Naive thymus-derived CD4-positive, alpha-beta T cell (primary cell): ENCODE data around the gene SHD. TPM values are rescaled to one million over a fixed set of nuclear protein-coding genes. Genes with fewer than 3 reads are reported as not detected.
"Not testable (repeated sequence)": the region's sequence is repeated elsewhere in the genome, so short reads cannot be mapped to it uniquely, and the experiment has no call there.

Experiments
- ATAC-seq: fragments of 150-1000 bp; cut with Tn5 transposase; 2 replicates; pipeline ENCODE4 v1.10.0; 2021; ENCODE audit warnings: mild to moderate bottlenecking, moderate library complexity
- CTCF ChIA-PET: fragments of 350-600 bp; sonication (Branson Sonifier 250); formaldehyde crosslinking; loops from one replicate; lab custom pipeline; 2021; ENCODE audit warnings: antibody characterized with exemption; lab: Charles Lee
- POLR2A ChIA-PET: fragments of 350-600 bp; sonication (Branson Sonifier 250); formaldehyde crosslinking; loops from one replicate; lab custom pipeline; 2021; ENCODE audit warnings: antibody characterized with exemption, inconsistent platforms; lab: Charles Lee
- DNase-seq, 9 donors: peaks; one replicate each; pipeline versions ENCODE4 v3.0.0 to v3.0.0-alpha.2; 2020 to 2022; ENCODE audit warnings: mixed read lengths in 1 of 9
- H3K27ac ChIP-seq: one replicate; pipeline ENCODE4 v1.7.0; 2013; ENCODE audit warnings: mild to moderate bottlenecking, low read depth, low read length, moderate library complexity
- H3K27me3 ChIP-seq, 2 donors: one replicate each; pipeline ENCODE4 v1.7.0; 2013; ENCODE audit warnings: low read length in 2 of 2, mild to moderate bottlenecking in 2 of 2, moderate library complexity in 2 of 2; ENCODE audit not compliant: control insufficient read depth in 2 of 2, insufficient read depth in 2 of 2
- H3K36me3 ChIP-seq, 3 experiments: 1 replicate in 2 of 3; 2 replicates in 1 of 3; pipeline ENCODE4 v1.7.0; 2013; ENCODE audit warnings: low read length in 3 of 3, mild to moderate bottlenecking in 3 of 3, moderate library complexity in 1 of 3; ENCODE audit not compliant: insufficient read depth in 3 of 3, control insufficient read depth in 2 of 3
- H3K4me1 ChIP-seq, 2 donors: one replicate each; pipeline ENCODE4 v1.7.0; 2013; ENCODE audit warnings: low read length in 2 of 2, mild to moderate bottlenecking in 2 of 2, moderate library complexity in 1 of 2; ENCODE audit not compliant: control insufficient read depth in 2 of 2, insufficient read depth in 2 of 2
- H3K4me3 ChIP-seq: 2 replicates; pipeline ENCODE4 v1.7.0; 2013; ENCODE audit warnings: mild to moderate bottlenecking, low read length
- H3K9me3 ChIP-seq, 3 experiments: 1 replicate in 2 of 3; 2 replicates in 1 of 3; pipeline ENCODE4 v1.7.0; 2013; ENCODE audit warnings: low read length in 3 of 3; ENCODE audit not compliant: control insufficient read depth in 2 of 3
- H3K27ac Mint-ChIP-seq, 9 donors: one replicate each; pipeline ENCODE4 v1.8.0; 2020 to 2022; ENCODE audit warnings: mixed read lengths in 9 of 9, mild to moderate bottlenecking in 8 of 9, moderate library complexity in 5 of 9, inconsistent platforms in 2 of 9
- H3K27me3 Mint-ChIP-seq, 5 donors: one replicate each; pipeline ENCODE4 v1.8.0; 2021 to 2022; ENCODE audit warnings: mixed read lengths in 5 of 5, mild to moderate bottlenecking in 1 of 5
- H3K36me3 Mint-ChIP-seq, 5 donors: one replicate each; pipeline ENCODE4 v1.8.0; 2020 to 2022; ENCODE audit warnings: mixed read lengths in 5 of 5, mild to moderate bottlenecking in 3 of 5, inconsistent platforms in 1 of 5
- H3K4me1 Mint-ChIP-seq, 7 donors: one replicate each; pipeline ENCODE4 v1.8.0; 2020 to 2022; ENCODE audit warnings: mixed read lengths in 7 of 7, mild to moderate bottlenecking in 3 of 7, inconsistent platforms in 1 of 7
- H3K4me3 Mint-ChIP-seq, 10 donors: one replicate each; pipeline ENCODE4 v1.8.0; 2020 to 2022; ENCODE audit warnings: mild to moderate bottlenecking in 10 of 10, mixed read lengths in 10 of 10, moderate library complexity in 6 of 10, inconsistent platforms in 2 of 10
- H3K9me3 Mint-ChIP-seq, 11 donors: one replicate each; pipeline ENCODE4 v1.8.0; 2020 to 2022; ENCODE audit warnings: mixed read lengths in 11 of 11, mild to moderate bottlenecking in 4 of 11, inconsistent platforms in 1 of 11, moderate library complexity in 1 of 11
- intact Hi-C, 2 donors: fragments of 100-400 bp; cut with micrococcal nuclease; formaldehyde crosslinking; loops; one replicate each; pipeline ENCODE4 v1.15.1; 2023
- polyA plus RNA-seq, 2 donors: library from polyadenylated mRNA; unstranded; fragments of 300-500 nt; fragmentation: Illumina TruSeq; gene quantifications; one replicate each; pipeline ENCODE4 v1.2.3, GENCODE V29; 2021
- total RNA-seq, 6 experiments: library from RNA in 5 of 6; stranded (reverse) in 5 of 6; gene quantifications; 1 replicate in 5 of 6; 2 replicates in 1 of 6; pipeline ENCODE4 v1.2.3 and lab custom pipeline; 2021 to 2026

The SHD gene
- total and polyA plus RNA-seq, 7 experiments from 2014 or later, result 2.3 TPM; not detected in 6

- peak overlapping the region; percentile 40 for H3K27ac ChIP-seq
Observed at GRCh38 chr19:4327877-4328242, 48.8 kb downstream of the SHD start.

GRCh38 chr19:4328243-4328990 lies 49.4 kb downstream of the SHD start:
- ATAC-seq, result peak; percentile 93
- CTCF ChIA-PET, result interaction anchor here (0.8 to 1.0 kb wide), 3 partner anchors 15 to 62 kb away, joined by 3 to 4 read pairs (median 4); partner anchors contain the start of gene MPND

More at GRCh38 chr19:4327877-4328242, 48.8 kb downstream of the SHD start:
- ATAC-seq (peak; percentile 6), DNase-seq (no peak)
- ChIA-PET CTCF (interaction anchor here (0.8 to 1.0 kb wide), 3 partner anchors 15 to 61 kb away, joined by 3 to 4 read pairs (median 4); partner anchors contain the start of gene MPND), POLR2A (interaction anchor here (0.6 to 1.3 kb wide), 8 partner anchors 11 to 640 kb away, joined by 3 to 11 read pairs (median 4); partner anchors contain the start of genes MPND, STAP2 and YJU2)
- Mint-ChIP-seq H3K4me1 (peaks cover 8 to 28% (median 24%) of the 10 kb centered on the region in 7 donors), H3K27me3 (peaks cover 0 to 4% (median 0%) of the 10 kb centered on the region in 5 donors), H3K27ac (peak overlapping the region; percentile 33 to 98 (median 84)), H3K36me3 (peaks cover 0 to 6% (median 0%) of the 10 kb centered on the region in 5 donors), H3K4me3 (peak overlapping the region; percentile 83 to 90 (median 86)), H3K9me3 (peaks cover 0 to 7% (median 0%) of the 10 kb centered on the region in 11 donors)
- H3K36me3 ChIP-seq, result no peaks in the 10 kb centered on the region
- H3K9me3 ChIP-seq, result no peaks in the 10 kb centered on the region
- intact Hi-C loops, result loop anchor here (1.0 to 5.0 kb wide), 12 partner anchors 10 to 891 kb away; partner anchors contain the start of genes TMIGD2 (in 2 of the 2), YJU2 (in 2 of the 2), EEF2 (in 1 of the 2) and HDGFL2 (in 1 of the 2)
- peak overlapping the region; percentile 61 for H3K4me3 ChIP-seq
- peaks cover 11 to 14% of the 10 kb centered on the region in 2 donors for H3K4me1 ChIP-seq
- H3K27me3 ChIP-seq, result no peaks in the 10 kb centered on the region

GRCh38 chr19:4328991-4329681 lies 50.1 kb downstream of the SHD start:
- CTCF ChIA-PET, H3K27me3 ChIP-seq, H3K9me3 Mint-ChIP-seq, POLR2A ChIA-PET, H3K9me3 ChIP-seq, H3K27me3 Mint-ChIP-seq, H3K36me3 Mint-ChIP-seq, ATAC-seq, H3K36me3 ChIP-seq: not testable (repeated sequence)
- H3K27ac ChIP-seq, result peak overlapping the region; percentile 52
- peak overlapping the region; percentile 65 for H3K4me3 ChIP-seq
- peak overlapping the region; percentile 83 to 90 (median 87) for H3K4me3 Mint-ChIP-seq
- DNase-seq, result peak in 6 of 9 donors; percentile 15 to 46 (median 32)
- intact Hi-C loops, result loop anchor here (1.0 to 5.0 kb wide), 12 partner anchors 9 to 892 kb away; partner anchors contain the start of genes TMIGD2 (in 2 of the 2), YJU2 (in 2 of the 2), EEF2 (in 1 of the 2) and HDGFL2 (in 1 of the 2)
- H3K27ac Mint-ChIP-seq, result peak overlapping the region in 8 of 9 donors; percentile 72 to 98 (median 88)
- peaks cover 11 to 14% of the 10 kb centered on the region in 2 donors for H3K4me1 ChIP-seq
- H3K4me1 Mint-ChIP-seq, result peaks cover 8 to 28% (median 24%) of the 10 kb centered on the region in 7 donors

More at GRCh38 chr19:4328243-4328990, 49.4 kb downstream of the SHD start:
- Histone ChIP-seq H3K9me3 (no peaks in the 10 kb centered on the region), H3K4me3 (peak overlapping the region; percentile 65), H3K4me1 (peaks cover 11 to 14% of the 10 kb centered on the region in 2 donors), H3K27me3 (no peaks in the 10 kb centered on the region), H3K27ac (peak overlapping the region; percentile 52), H3K36me3 (no peaks in the 10 kb centered on the region)
- H3K27me3 Mint-ChIP-seq, result peaks cover 0 to 4% (median 0%) of the 10 kb centered on the region in 5 donors
- peaks cover 8 to 28% (median 24%) of the 10 kb centered on the region in 7 donors for H3K4me1 Mint-ChIP-seq
- intact Hi-C loops, result loop anchor here (1.0 to 5.0 kb wide), 12 partner anchors 10 to 891 kb away; partner anchors contain the start of genes TMIGD2 (in 2 of the 2), YJU2 (in 2 of the 2), EEF2 (in 1 of the 2) and HDGFL2 (in 1 of the 2)
- H3K9me3 Mint-ChIP-seq, result peaks cover 0 to 7% (median 0%) of the 10 kb centered on the region in 11 donors
- H3K4me3 Mint-ChIP-seq, result peak overlapping the region; percentile 83 to 90 (median 87)
- DNase-seq, result peak; percentile 87 to 96 (median 93)
- peak overlapping the region; percentile 72 to 98 (median 91) for H3K27ac Mint-ChIP-seq
- peaks cover 0 to 6% (median 0%) of the 10 kb centered on the region in 5 donors for H3K36me3 Mint-ChIP-seq
- POLR2A ChIA-PET, result interaction anchor here (0.6 to 1.3 kb wide), 8 partner anchors 10 to 640 kb away, joined by 3 to 11 read pairs (median 4); partner anchors contain the start of genes MPND, STAP2 and YJU2

GRCh38 chr19:4329858-4330257 lies 50.8 kb downstream of the SHD start:
- H3K9me3 Mint-ChIP-seq, result peaks cover 0 to 10% (median under 1%) of the 10 kb centered on the region in 11 donors
- POLR2A ChIA-PET, result no interaction called here
- peak overlapping the region in 2 of 10 donors; percentile 29 to 30 for H3K4me3 Mint-ChIP-seq
- Histone ChIP-seq H3K27ac (no peak overlapping the region), H3K36me3 (no peaks in the 10 kb centered on the region), H3K4me3 (no peak overlapping the region), H3K4me1 (peaks cover 11 to 14% of the 10 kb centered on the region in 2 donors), H3K9me3 (no peaks in the 10 kb centered on the region), H3K27me3 (no peaks in the 10 kb centered on the region)
- peaks cover 14 to 29% (median 24%) of the 10 kb centered on the region in 7 donors for H3K4me1 Mint-ChIP-seq
- ATAC-seq (no peak), DNase-seq (no peak)
- H3K27me3 Mint-ChIP-seq, result peaks cover 0 to 4% (median 0%) of the 10 kb centered on the region in 5 donors
- intact Hi-C loops, result loop anchor here (2.0 to 5.0 kb wide), 3 partner anchors 27 to 893 kb away; partner anchors contain the start of genes HDGFL2 (in 1 of the 2) and TMIGD2 (in 1 of the 2)
- peaks cover 0 to 14% (median 0%) of the 10 kb centered on the region in 5 donors for H3K36me3 Mint-ChIP-seq
- CTCF ChIA-PET, result interaction anchor here (0.7 kb wide), 1 partner anchor 9 kb away, joined by 4 read pairs; the partner anchor contains the start of gene STAP2
- peak overlapping the region in 3 of 9 donors; percentile 18 to 43 (median 28) for H3K27ac Mint-ChIP-seq

- H3K9me3 Mint-ChIP-seq, result peaks cover 0 to 15% (median 0%) of the 10 kb centered on the region in 11 donors
- ATAC-seq (no peak), DNase-seq (no peak)
- H3K4me3 Mint-ChIP-seq, result peak overlapping the region in 1 of 10 donors; percentile 13
- no peaks in the 10 kb centered on the region for H3K27me3 Mint-ChIP-seq
- ChIA-PET CTCF (no interaction called here), POLR2A (no interaction called here)
- H3K27ac Mint-ChIP-seq, result peak overlapping the region in 1 of 9 donors; percentile 10
- no peak overlapping the region for H3K27ac ChIP-seq
- no peaks in the 10 kb centered on the region for H3K9me3 ChIP-seq
- H3K4me1 ChIP-seq, result peaks cover 0 to 8% of the 10 kb centered on the region in 2 donors
- H3K4me1 Mint-ChIP-seq, result peaks cover 10 to 24% (median 19%) of the 10 kb centered on the region in 7 donors
- intact Hi-C loops, result no loop called here
- H3K36me3 ChIP-seq, result no peaks in the 10 kb centered on the region
- H3K36me3 Mint-ChIP-seq, result peaks cover 0 to 14% (median 0%) of the 10 kb centered on the region in 5 donors
- no peaks in the 10 kb centered on the region for H3K27me3 ChIP-seq
- H3K4me3 ChIP-seq, result no peak overlapping the region
Observed at GRCh38 chr19:4334929-4335570, 56.0 kb downstream of the SHD start.
